GM12878 (cell line): ENCODE data around the gene EDNRA. TPM values are rescaled to one million over a fixed set of nuclear protein-coding genes. Genes with fewer than 3 reads are reported as not detected.

Experiments used
- ATAC-seq: fragments of 200-7000 bp; cut with Tn5 transposase; 3 replicates; pipeline ENCODE4 v1.9.1; 2020; ENCODE audit warnings: mild to moderate bottlenecking, moderate library complexity
- BruUV-seq: library from RNA; stranded (reverse); fragments of 400-500 nt; replicated peaks from 2 replicates; lab custom pipeline; 2021; lab: Mats Ljungman, UMichigan
- CTCF ChIA-PET: fragments of 300-600 bp; sonication (Branson Sonifier 250); formaldehyde crosslinking; extraction: SDS; loops from one replicate; lab custom pipeline; 2021; ENCODE audit warnings: inconsistent platforms; lab: Yijun Ruan, JAX
- POLR2A ChIA-PET: fragments of 350-600 bp; formaldehyde crosslinking; extraction: SDS; loops from one replicate; lab custom pipeline; 2021; ENCODE audit warnings: inconsistent platforms; lab: Charles Lee
- RAD21 ChIA-PET: fragments of 300-600 bp; sonication (Branson Sonifier 250); formaldehyde crosslinking; loops from one replicate; lab custom pipeline; 2023; ENCODE audit warnings: antibody characterized with exemption; ENCODE audit not compliant: unreplicated experiment; lab: Charles Lee
- SMC1A ChIA-PET: fragments of 300-600 bp; sonication (Branson Sonifier 250); formaldehyde crosslinking; loops from one replicate; lab custom pipeline; 2023; ENCODE audit not compliant: unreplicated experiment, uncharacterized antibody; lab: Charles Lee
- DNase-seq: peaks from one replicate; pipeline ENCODE4 v3.0.0-alpha.2; 2011; ENCODE audit warnings: low read depth, low spot score
- FAIRE-seq: peaks from 3 replicates; lab custom pipeline; 2011; peaks lifted over from hg19 to GRCh38; lab: Jason Lieb, UNC
- H2AFZ ChIP-seq: 2 replicates; pipeline ENCODE4 v1.6.0; 2011; ENCODE audit warnings: low read depth, low read length, control low read depth; ENCODE audit not compliant: control insufficient read depth
- H3K27ac ChIP-seq: 2 replicates; pipeline ENCODE4 v1.5.1; 2011; ENCODE audit warnings: control low read depth; ENCODE audit not compliant: control insufficient read depth, insufficient read depth
- H3K27me3 ChIP-seq, 2 experiments: replicated peaks in 1 of 2; 2 replicates each; pipeline versions ENCODE4 v1.6.0 to v1.6.1; 2011; ENCODE audit warnings: low read length in 1 of 2; ENCODE audit not compliant: control insufficient read depth in 2 of 2, insufficient read depth in 2 of 2
- H3K36me3 ChIP-seq, 2 experiments: 2 replicates each; pipeline ENCODE4 v1.5.1; 2011; ENCODE audit warnings: low read length in 1 of 2; ENCODE audit not compliant: control insufficient read depth in 2 of 2, insufficient read depth in 2 of 2
- H3K4me1 ChIP-seq: 2 replicates; pipeline ENCODE4 v1.6.1; 2011; ENCODE audit warnings: mild to moderate bottlenecking, low read length, moderate library complexity, mixed read lengths; ENCODE audit not compliant: control insufficient read depth, insufficient read depth
- H3K4me2 ChIP-seq: 2 replicates; pipeline ENCODE4 v1.6.0; 2011; ENCODE audit warnings: control low read depth; ENCODE audit not compliant: control insufficient read depth, insufficient read depth
- H3K4me3 ChIP-seq: fragments of 200-600 bp; sonication (generic); 2 replicates; pipeline ENCODE4 v1.5.1; 2016
- H3K79me2 ChIP-seq: 2 replicates; pipeline ENCODE4 v1.6.0; 2011; ENCODE audit warnings: low read length; ENCODE audit not compliant: control insufficient read depth, insufficient read depth
- H3K9ac ChIP-seq: 2 replicates; pipeline ENCODE4 v1.8.0; 2011; ENCODE audit warnings: low read length, control low read depth, mixed read lengths; ENCODE audit not compliant: control insufficient read depth, insufficient read depth
- H3K9me3 ChIP-seq: replicated peaks from 3 replicates; pipeline ENCODE4 v1.5.1; 2011; ENCODE audit warnings: mild to moderate bottlenecking, low read length; ENCODE audit not compliant: control insufficient read depth, insufficient read depth
- H4K20me1 ChIP-seq: 2 replicates; pipeline ENCODE4 v1.6.0; 2011; ENCODE audit not compliant: control insufficient read depth, insufficient read depth
- CBFB ChIP-seq: IDR thresholded peaks from 2 replicates; pipeline ENCODE4 v1.6.1; 2016; ENCODE audit warnings: antibody characterized with exemption, low read depth
- JUNB ChIP-seq: IDR thresholded peaks from 2 replicates; pipeline ENCODE4 v1.6.1; 2016; ENCODE audit warnings: antibody characterized with exemption, mild to moderate bottlenecking
- TAF1 ChIP-seq: IDR thresholded peaks from 2 replicates; pipeline ENCODE4 v1.6.1; 2011; ENCODE audit warnings: mild to moderate bottlenecking, low read depth, low read length, borderline replicate concordance
- WRNIP1 ChIP-seq: IDR thresholded peaks from 2 replicates; pipeline ENCODE4 v1.6.1; 2011; ENCODE audit warnings: low read depth, low read length, improper control_type of control experiment, borderline replicate concordance
- WGBS: methylation state at CpG from one replicate; pipeline ENCODE4 v1.1.6; 2016; ENCODE audit warnings: low lambda C conversion rate; ENCODE audit not compliant: insufficient replicate concordance, insufficient coverage; ENCODE audit errors: missing lambda C conversion rate; 5-methylcytosine and 5-hydroxymethylcytosine counted together
- in situ Hi-C: fragments of 300-500 bp; cut with MboI; formaldehyde crosslinking; loops from 9 replicates; pipeline ENCODE4 v1.14.3; 2018; ENCODE audit warnings: mixed read lengths
- intact Hi-C: fragments of 100-400 bp; cut with micrococcal nuclease; formaldehyde crosslinking; loops from one replicate; pipeline ENCODE4 v1.14.2; 2022; ENCODE audit not compliant: unreplicated experiment
- polyA plus RNA-seq, 11 experiments: library from polyadenylated mRNA; depleted of rRNA in 4 of 11; unstranded in 6 of 11; stranded (reverse) in 5 of 11; fragments of >200 nt; fragmentation: Nextera tagmentation in 4 of 11; fragmentation: Illumina TruSeq in 1 of 11; extraction: Ambion mirVana in 4 of 11; extraction: Trizol in 1 of 11; gene quantifications; 1 replicate in 1 of 11; 2 replicates in 10 of 11; pipeline versions ENCODE4 v1.2.1 to v1.2.3, GENCODE V29; 2011 to 2016; ENCODE audit warnings: inconsistent platforms in 2 of 11, missing spikeins in 2 of 11, low read depth in 1 of 11
- total RNA-seq, 4 experiments: library from RNA; depleted of rRNA in 3 of 4; stranded (reverse); fragments of >200 nt in 3 of 4; fragmentation: Illumina TruSeq in 1 of 4; extraction: Trizol in 1 of 4; gene quantifications; 2 replicates each; pipeline versions ENCODE4 v1.2.1 to v1.2.3, GENCODE V29; 2013 to 2021
- TF ChIP-seq, protein P1 (sequence below): fragments of 450-650 bp; IDR thresholded peaks from 2 replicates; pipeline ENCODE4 v1.6.1; 2017; ENCODE audit warnings: low read depth, mild to moderate bottlenecking, moderate library complexity
- TF ChIP-seq, protein P2 (sequence below): IDR thresholded peaks from 2 replicates; pipeline ENCODE4 v1.6.1; 2012; ENCODE audit warnings: improper control_type of control experiment, low read depth, low read length; ENCODE audit not compliant: insufficient replicate concordance

Gene EDNRA
- total and polyA plus RNA-seq, 10 of the 15 experiments (the other 5 are each of a cell fraction or from before 2014, with no cell fraction given) = 0.01 to 0.32 (median 0.13) TPM

DNA sequence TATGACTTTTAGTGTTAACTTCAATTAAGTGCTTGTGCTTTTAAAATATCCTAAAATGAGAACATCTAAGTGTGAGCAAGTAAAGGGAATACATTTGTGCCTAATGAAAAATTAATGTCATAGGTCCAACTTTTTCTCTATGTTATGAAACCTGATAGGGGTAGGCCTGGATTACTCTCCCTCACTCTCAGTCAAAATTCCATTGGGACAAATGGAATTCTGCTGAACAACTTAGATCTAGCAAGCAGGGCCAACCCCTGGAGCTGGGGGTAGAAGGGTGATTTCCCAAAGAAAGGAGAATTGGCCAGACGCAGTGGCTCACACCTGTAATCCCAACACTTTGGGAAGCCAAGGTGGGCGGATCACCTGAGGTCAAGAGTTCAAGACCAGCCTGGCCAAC is 67.4 kb downstream of the EDNRA start:
- ATAC-seq = no peak
- Histone ChIP-seq H3K79me2 (no peaks in the 10 kb centered on the region), H3K4me1 (peaks cover 9% of the 10 kb centered on the region), H3K27me3 (no peaks in the 10 kb centered on the region), H4K20me1 (no peaks in the 10 kb centered on the region), H3K27ac (no peak overlapping the region), H3K9ac (no peak overlapping the region), H3K9me3 (peaks cover 6% of the 10 kb centered on the region; the same call in 2 of the 3 replicates), H3K36me3 (no peaks in the 10 kb centered on the region), H2AFZ (no peak overlapping the region), H3K4me3 (no peak overlapping the region), H3K4me2 (no peak overlapping the region)
- ChIA-PET POLR2A (no interaction called here), CTCF (interaction anchor here (1.2 to 1.8 kb wide), 3 partner anchors 23 to 319 kb away, joined by 4 to 5 read pairs (median 4); no protein-coding TSS in a partner anchor), SMC1A (no interaction called here), RAD21 (interaction anchor here (1.1 kb wide), 1 partner anchor 11 kb away, joined by 3 read pairs; no protein-coding TSS in a partner anchor)
- no TSS peak for BruUV-seq
- intact Hi-C loops (no loop called here), in situ Hi-C loops (no loop called here)
- no peak for DNase-seq
- WGBS = 100% methylated on average over 2 of the region's 2 CpGs
- TF ChIP-seq, protein P1, sequence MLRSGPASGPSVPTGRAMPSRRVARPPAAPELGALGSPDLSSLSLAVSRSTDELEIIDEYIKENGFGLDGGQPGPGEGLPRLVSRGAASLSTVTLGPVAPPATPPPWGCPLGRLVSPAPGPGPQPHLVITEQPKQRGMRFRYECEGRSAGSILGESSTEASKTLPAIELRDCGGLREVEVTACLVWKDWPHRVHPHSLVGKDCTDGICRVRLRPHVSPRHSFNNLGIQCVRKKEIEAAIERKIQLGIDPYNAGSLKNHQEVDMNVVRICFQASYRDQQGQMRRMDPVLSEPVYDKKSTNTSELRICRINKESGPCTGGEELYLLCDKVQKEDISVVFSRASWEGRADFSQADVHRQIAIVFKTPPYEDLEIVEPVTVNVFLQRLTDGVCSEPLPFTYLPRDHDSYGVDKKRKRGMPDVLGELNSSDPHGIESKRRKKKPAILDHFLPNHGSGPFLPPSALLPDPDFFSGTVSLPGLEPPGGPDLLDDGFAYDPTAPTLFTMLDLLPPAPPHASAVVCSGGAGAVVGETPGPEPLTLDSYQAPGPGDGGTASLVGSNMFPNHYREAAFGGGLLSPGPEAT = no peak
- TF ChIP-seq WRNIP1 (no peak), CBFB (no peak), JUNB (no peak), TAF1 (no peak)
- TF ChIP-seq, protein P2, sequence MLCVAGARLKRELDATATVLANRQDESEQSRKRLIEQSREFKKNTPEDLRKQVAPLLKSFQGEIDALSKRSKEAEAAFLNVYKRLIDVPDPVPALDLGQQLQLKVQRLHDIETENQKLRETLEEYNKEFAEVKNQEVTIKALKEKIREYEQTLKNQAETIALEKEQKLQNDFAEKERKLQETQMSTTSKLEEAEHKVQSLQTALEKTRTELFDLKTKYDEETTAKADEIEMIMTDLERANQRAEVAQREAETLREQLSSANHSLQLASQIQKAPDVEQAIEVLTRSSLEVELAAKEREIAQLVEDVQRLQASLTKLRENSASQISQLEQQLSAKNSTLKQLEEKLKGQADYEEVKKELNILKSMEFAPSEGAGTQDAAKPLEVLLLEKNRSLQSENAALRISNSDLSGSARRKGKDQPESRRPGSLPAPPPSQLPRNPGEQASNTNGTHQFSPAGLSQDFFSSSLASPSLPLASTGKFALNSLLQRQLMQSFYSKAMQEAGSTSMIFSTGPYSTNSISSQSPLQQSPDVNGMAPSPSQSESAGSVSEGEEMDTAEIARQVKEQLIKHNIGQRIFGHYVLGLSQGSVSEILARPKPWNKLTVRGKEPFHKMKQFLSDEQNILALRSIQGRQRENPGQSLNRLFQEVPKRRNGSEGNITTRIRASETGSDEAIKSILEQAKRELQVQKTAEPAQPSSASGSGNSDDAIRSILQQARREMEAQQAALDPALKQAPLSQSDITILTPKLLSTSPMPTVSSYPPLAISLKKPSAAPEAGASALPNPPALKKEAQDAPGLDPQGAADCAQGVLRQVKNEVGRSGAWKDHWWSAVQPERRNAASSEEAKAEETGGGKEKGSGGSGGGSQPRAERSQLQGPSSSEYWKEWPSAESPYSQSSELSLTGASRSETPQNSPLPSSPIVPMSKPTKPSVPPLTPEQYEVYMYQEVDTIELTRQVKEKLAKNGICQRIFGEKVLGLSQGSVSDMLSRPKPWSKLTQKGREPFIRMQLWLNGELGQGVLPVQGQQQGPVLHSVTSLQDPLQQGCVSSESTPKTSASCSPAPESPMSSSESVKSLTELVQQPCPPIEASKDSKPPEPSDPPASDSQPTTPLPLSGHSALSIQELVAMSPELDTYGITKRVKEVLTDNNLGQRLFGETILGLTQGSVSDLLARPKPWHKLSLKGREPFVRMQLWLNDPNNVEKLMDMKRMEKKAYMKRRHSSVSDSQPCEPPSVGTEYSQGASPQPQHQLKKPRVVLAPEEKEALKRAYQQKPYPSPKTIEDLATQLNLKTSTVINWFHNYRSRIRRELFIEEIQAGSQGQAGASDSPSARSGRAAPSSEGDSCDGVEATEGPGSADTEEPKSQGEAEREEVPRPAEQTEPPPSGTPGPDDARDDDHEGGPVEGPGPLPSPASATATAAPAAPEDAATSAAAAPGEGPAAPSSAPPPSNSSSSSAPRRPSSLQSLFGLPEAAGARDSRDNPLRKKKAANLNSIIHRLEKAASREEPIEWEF = no peak
- no peak for FAIRE-seq
